ENCODE measurements around the gene PHRF1. TPM values are rescaled to one million over a fixed set of nuclear protein-coding genes. Genes with fewer than 3 reads are reported as not detected.

Gene PHRF1
- total and polyA plus RNA-seq, 9 of the 15 experiments (the other 6 are each of a cell fraction or from before 2014, with no cell fraction given) = 0.07 to 37.2 (median 7.7) TPM

GRCh38 chr11:575996-576768 is at the start of gene PHRF1 (continued):
- TF ChIP-seq LEF1 (IDR thresholded peaks at IDR 0.05) = no peak
- TF ChIP-seq ZNF124 (CRISPR knock-in tag; IDR thresholded peaks at IDR 0.05) = no peak
- TF ChIP-seq KAT7 (CRISPR knock-in tag; IDR thresholded peaks at IDR 0.05; ENCODE audit: borderline replicate concordance) = 0 out of 2 replicates have a peak, but pooled peaks have one; percentile 23
- no peak for TF ChIP-seq ADNP (tag; IDR thresholded peaks at IDR 0.05)
- peak; percentile 76 for TF ChIP-seq PCBP1 (IDR thresholded peaks at IDR 0.05; ENCODE audit: low read depth, low read length, poor library complexity, severe bottlenecking)
- TF ChIP-seq SP2 (IDR thresholded peaks at IDR 0.05; ENCODE audit: extremely low read depth, low read depth, low read length, poor library complexity, severe bottlenecking) = no peak
- no peak; the same call in 1 of the 2 replicates for TF ChIP-seq KLF1 (tag; IDR thresholded peaks at IDR 0.05)
- TF ChIP-seq POLR2AphosphoS2 (IDR thresholded peaks at IDR 0.05; ENCODE audit: low read length) = no peak
- TF ChIP-seq CHCHD3 (CRISPR knock-in tag; IDR thresholded peaks at IDR 0.05) = no peak
- TF ChIP-seq KDM1A (IDR thresholded peaks at IDR 0.05) = no peak
- peak; percentile 34 for TF ChIP-seq CCNT2 (IDR thresholded peaks at IDR 0.05; ENCODE audit: borderline replicate concordance, extremely low read depth, insufficient read length, low read depth, low read length)
- no peak for TF ChIP-seq ZEB2 (IDR thresholded peaks at IDR 0.05)
- TF ChIP-seq NFATC3 (IDR thresholded peaks at IDR 0.05) = no peak
- no peak for TF ChIP-seq CTCF (IDR thresholded peaks at IDR 0.05 in 2 of 3, conservative IDR thresholded peaks at IDR 0.05 in 1 of 3; ENCODE audit: insufficient read depth in 2 of 3, low read depth in 1 of 3, low read length in 3 of 3)
- no peak for TF ChIP-seq SNAPC5 (CRISPR knock-in tag; IDR thresholded peaks at IDR 0.05)
- peak; percentile 99 for TF ChIP-seq JUND (IDR thresholded peaks at IDR 0.05; ENCODE audit: borderline replicate concordance, low read depth, low read length)
- TF ChIP-seq JUND (tag; IDR thresholded peaks at IDR 0.05; ENCODE audit: borderline replicate concordance, low read depth, low read length) = no peak; the same call in 2 of the 3 replicates
- no peak for TF ChIP-seq RBM39 (optimal IDR thresholded peaks at IDR 0.05; ENCODE audit: low read depth, low read length)
- TF ChIP-seq TBL1XR1 (IDR thresholded peaks at IDR 0.05; ENCODE audit: low read length in 2 of 2) = peak in 1 of 2 experiments; percentile 37; a peak in 2 of 4 replicates
- TF ChIP-seq ZFX (CRISPR knock-in tag; IDR thresholded peaks at IDR 0.05) = peak; percentile 73
- TF ChIP-seq ZNF589 (CRISPR knock-in tag; IDR thresholded peaks at IDR 0.05; ENCODE audit: low read depth) = no peak
- no peak for TF ChIP-seq CHAMP1 (IDR thresholded peaks at IDR 0.05)
- TF ChIP-seq KAT8 (IDR thresholded peaks at IDR 0.05; ENCODE audit: low read depth) = no peak
- peak; percentile 73 for TF ChIP-seq POLR2A (conservative IDR thresholded peaks at IDR 0.05)
- peak; percentile 66 for TF ChIP-seq FIP1L1 (IDR thresholded peaks at IDR 0.05; ENCODE audit: low read depth, low read length, poor library complexity, severe bottlenecking)
- no peak for TF ChIP-seq KDM5B (IDR thresholded peaks at IDR 0.05; ENCODE audit: insufficient replicate concordance, low read depth, low read length)
- no peak for TF ChIP-seq TARDBP (IDR thresholded peaks at IDR 0.05)

All from K562 (cell line).